ENCODE measurements around the gene PTPRN2.

PTPRN2 gene

GRCh38 chr7:157861551-157861950, 726.1 kb downstream of the PTPRN2 start:
- TF ChIP-seq CTCF (IDR thresholded peaks at IDR 0.05; ENCODE audit: borderline replicate concordance, insufficient read depth, low read depth, low read length): no peak
- H3K4me3 ChIP-seq (ENCODE audit: low read depth, low read length): no peak overlapping the region

GRCh38 chr7:157861031-157861491, 726.6 kb downstream of the PTPRN2 start:
- H3K4me3 ChIP-seq (ENCODE audit: low read depth, low read length): no peak overlapping the region
- no peak for TF ChIP-seq CTCF (IDR thresholded peaks at IDR 0.05; ENCODE audit: borderline replicate concordance, insufficient read depth, low read depth, low read length)

GRCh38 chr7:157860406-157860805, 727.2 kb downstream of the PTPRN2 start:
- no peak overlapping the region for H3K4me3 ChIP-seq (ENCODE audit: low read depth, low read length)
- TF ChIP-seq CTCF (IDR thresholded peaks at IDR 0.05; ENCODE audit: borderline replicate concordance, insufficient read depth, low read depth, low read length): no peak

GRCh38 chr7:157859915-157860314, 727.7 kb downstream of the PTPRN2 start:
- TF ChIP-seq CTCF (IDR thresholded peaks at IDR 0.05; ENCODE audit: borderline replicate concordance, insufficient read depth, low read depth, low read length): no peak
- H3K4me3 ChIP-seq (ENCODE audit: low read depth, low read length): no peak overlapping the region

GRCh38 chr7:157857578-157858075, 730.0 kb downstream of the PTPRN2 start:
- TF ChIP-seq CTCF (IDR thresholded peaks at IDR 0.05; ENCODE audit: borderline replicate concordance, insufficient read depth, low read depth, low read length): no peak
- H3K4me3 ChIP-seq (ENCODE audit: low read depth, low read length): no peak overlapping the region

- TF ChIP-seq CTCF (IDR thresholded peaks at IDR 0.05; ENCODE audit: borderline replicate concordance, insufficient read depth, low read depth, low read length): no peak
Observed at GRCh38 chr7:157856873-157857577, 730.6 kb downstream of the PTPRN2 start.

More at GRCh38 chr7:157856873-157857577, 730.6 kb downstream of the PTPRN2 start:
- H3K4me3 ChIP-seq (ENCODE audit: low read depth, low read length): no peak overlapping the region
